Activated naive CD8-positive, alpha-beta T cell treated with anti-CD3 and anti-CD28 coated beads, Interleukin-2, amount 10 ng/mL, durations not matched to agents 7 days and 5 days (primary cell): Measurements from ENCODE around the gene NOTCH4. TPM values are rescaled to one million over a fixed set of nuclear protein-coding genes. Genes with fewer than 3 reads are reported as not detected.
"Not testable (repeated sequence)": the region's sequence is repeated elsewhere in the genome, so short reads cannot be mapped to it uniquely, and the experiment has no call there.

Experiments used
- ATAC-seq: fragments of 150-1000 bp; cut with Tn5 transposase; one replicate; pipeline ENCODE4 v1.10.0; 2021; ENCODE audit warnings: low read depth, moderate library complexity
- POLR2A ChIA-PET: fragments of 350-600 bp; sonication (Branson Sonifier 250); formaldehyde crosslinking; loops from one replicate; lab custom pipeline; 2021; ENCODE audit warnings: antibody characterized with exemption; lab: Charles Lee
- DNase-seq: peaks from one replicate; pipeline ENCODE4 v3.0.0; 2021
- H3K27ac Mint-ChIP-seq: one replicate; pipeline ENCODE4 v1.8.0; 2022; ENCODE audit warnings: mild to moderate bottlenecking, mixed read lengths
- H3K27me3 Mint-ChIP-seq: one replicate; pipeline ENCODE4 v1.8.0; 2022; ENCODE audit warnings: mild to moderate bottlenecking, moderate library complexity, mixed read lengths
- H3K36me3 Mint-ChIP-seq: one replicate; pipeline ENCODE4 v1.8.0; 2021; ENCODE audit warnings: mild to moderate bottlenecking, mixed read lengths
- H3K4me1 Mint-ChIP-seq: one replicate; pipeline ENCODE4 v1.8.0; 2021; ENCODE audit warnings: mixed read lengths
- H3K4me3 Mint-ChIP-seq: one replicate; pipeline ENCODE4 v1.8.0; 2022; ENCODE audit warnings: mild to moderate bottlenecking, moderate library complexity, mixed read lengths
- H3K9me3 Mint-ChIP-seq: one replicate; pipeline ENCODE4 v1.8.0; 2021; ENCODE audit warnings: mixed read lengths
- total RNA-seq, 2 experiments: library from RNA; stranded (reverse); gene quantifications; one replicate each; pipeline ENCODE4 v1.2.3, GENCODE V29; 2021

Gene NOTCH4
- total RNA-seq, 2 experiments from 2014 or later: 0.67 to 0.79 TPM

GRCh38 chr6:32212076-32212760 lies 11.6 kb downstream of the NOTCH4 start:
- no peaks in the 10 kb centered on the region for H3K9me3 Mint-ChIP-seq
- POLR2A ChIA-PET: interaction anchor here (0.6 kb wide), 1 partner anchor 1977 kb away, joined by 4 read pairs; no protein-coding TSS in a partner anchor
- H3K36me3 Mint-ChIP-seq: no peaks in the 10 kb centered on the region
- no peak for DNase-seq
- ATAC-seq: no peak
- H3K4me3 Mint-ChIP-seq: no peak overlapping the region
- peaks cover 8% of the 10 kb centered on the region for H3K4me1 Mint-ChIP-seq
- H3K27me3 Mint-ChIP-seq: no peaks in the 10 kb centered on the region
- no peak overlapping the region for H3K27ac Mint-ChIP-seq

DNA sequence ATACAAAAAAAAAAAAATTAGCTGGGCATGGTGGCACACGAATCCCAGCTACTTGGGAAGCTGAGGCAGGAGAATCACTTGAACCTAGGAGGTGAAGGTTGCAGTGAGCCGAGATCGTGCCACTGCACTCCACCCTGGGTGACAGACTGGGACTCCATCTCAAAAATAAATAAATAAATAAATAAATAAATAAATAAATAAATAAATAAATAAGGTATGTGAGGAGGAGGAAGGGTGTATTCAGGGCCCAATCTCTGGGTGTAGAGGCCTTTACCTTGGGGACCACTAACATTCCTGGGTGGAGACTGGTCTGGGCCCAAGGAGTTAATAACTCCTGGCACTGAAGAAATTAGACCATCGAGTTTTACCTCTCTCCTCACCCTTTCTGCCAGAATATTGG lies 12.4 kb downstream of the NOTCH4 start:
- H3K4me1 Mint-ChIP-seq, H3K27me3 Mint-ChIP-seq, H3K9me3 Mint-ChIP-seq, H3K4me3 Mint-ChIP-seq, DNase-seq, H3K27ac Mint-ChIP-seq, H3K36me3 Mint-ChIP-seq, ATAC-seq: not testable (repeated sequence)
- POLR2A ChIA-PET: interaction anchor here (0.6 kb wide), 1 partner anchor 1978 kb away, joined by 4 read pairs; no protein-coding TSS in a partner anchor

DNA sequence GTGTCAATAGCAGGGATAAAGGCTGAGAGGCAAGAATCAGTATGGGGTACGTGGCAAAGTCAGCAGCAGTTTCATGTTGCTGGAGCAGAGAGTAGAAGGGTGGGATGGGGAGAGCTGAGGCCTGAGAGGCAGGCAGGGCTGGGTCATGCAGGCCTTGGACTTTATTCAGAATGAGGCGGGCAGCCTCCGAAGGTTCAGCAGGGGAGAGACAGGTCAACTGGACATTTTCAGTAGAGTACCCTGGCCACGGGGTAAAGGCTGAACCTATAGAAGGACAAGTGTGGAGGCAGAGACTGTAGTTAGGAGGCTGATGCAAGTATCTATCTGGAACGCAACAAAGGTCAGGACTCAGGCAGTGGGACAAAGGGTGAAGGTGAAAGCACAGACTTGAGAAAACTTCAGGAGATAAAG lies 13.7 kb downstream of the NOTCH4 start:
- Mint-ChIP-seq H3K4me1 (peaks cover 4% of the 10 kb centered on the region), H3K4me3 (no peak overlapping the region), H3K27ac (no peak overlapping the region), H3K36me3 (no peaks in the 10 kb centered on the region), H3K27me3 (peaks cover 9% of the 10 kb centered on the region), H3K9me3 (no peaks in the 10 kb centered on the region)
- DNase-seq: no peak
- ATAC-seq: no peak
- POLR2A ChIA-PET: no interaction called here

DNA sequence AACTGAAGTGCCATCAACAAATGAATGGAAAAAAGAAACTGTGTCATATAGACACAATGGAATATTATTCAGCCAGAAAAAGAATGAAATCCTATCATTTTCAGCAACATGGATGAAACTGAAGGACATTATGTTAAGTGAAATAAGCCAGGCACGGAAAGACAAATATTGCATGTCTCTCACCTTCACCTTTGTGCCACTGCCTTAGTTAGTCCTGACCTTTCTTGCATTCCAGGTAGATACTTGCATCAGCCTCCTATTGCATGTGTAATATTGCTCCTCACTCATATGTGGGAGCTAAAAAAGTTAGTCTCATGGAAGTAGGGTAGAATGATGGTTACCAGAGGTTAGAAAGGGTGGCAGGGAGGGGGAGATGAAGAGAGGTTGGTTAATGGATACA lies 14.9 kb downstream of the NOTCH4 start:
- Mint-ChIP-seq H3K4me1 (no peaks in the 10 kb centered on the region), H3K27ac (no peak overlapping the region), H3K27me3 (peaks cover 9% of the 10 kb centered on the region), H3K36me3 (no peaks in the 10 kb centered on the region), H3K9me3 (no peaks in the 10 kb centered on the region), H3K4me3 (no peak overlapping the region)
- ATAC-seq (no peak), DNase-seq (no peak)
- POLR2A ChIA-PET: no interaction called here

DNA sequence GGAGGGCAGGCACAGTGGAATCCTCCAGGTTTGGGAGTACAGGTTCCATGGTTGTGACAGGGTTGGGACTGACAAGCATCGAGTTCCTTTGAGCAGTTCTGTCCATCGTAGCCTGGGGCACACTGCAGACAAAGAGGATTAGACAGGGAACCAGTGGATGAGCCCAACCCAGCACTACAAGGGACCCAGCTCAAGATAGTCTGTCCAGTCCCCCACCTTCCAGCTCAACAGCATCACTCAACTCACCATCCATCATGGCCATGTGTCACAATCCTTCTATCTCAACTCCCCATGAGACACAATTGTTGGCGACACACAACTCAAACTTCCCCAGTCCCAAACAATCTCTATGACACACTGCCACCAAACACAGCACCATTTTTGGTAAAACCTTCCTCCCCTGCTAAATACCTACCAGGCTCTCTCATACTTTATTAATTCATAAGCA lies 19.6 kb downstream of the NOTCH4 start:
- Mint-ChIP-seq H3K4me3 (no peak overlapping the region), H3K27me3 (peaks cover 9% of the 10 kb centered on the region), H3K9me3 (no peaks in the 10 kb centered on the region), H3K36me3 (no peaks in the 10 kb centered on the region), H3K4me1 (no peaks in the 10 kb centered on the region), H3K27ac (no peak overlapping the region)
- DNase-seq (no peak), ATAC-seq (no peak)
- POLR2A ChIA-PET: no interaction called here

GRCh38 chr6:32203426-32204267 lies 20.2 kb downstream of the NOTCH4 start:
- Mint-ChIP-seq H3K27ac (no peak overlapping the region), H3K27me3 (peaks cover 9% of the 10 kb centered on the region), H3K36me3 (no peaks in the 10 kb centered on the region), H3K4me1 (no peaks in the 10 kb centered on the region), H3K9me3 (no peaks in the 10 kb centered on the region), H3K4me3 (no peak overlapping the region)
- ATAC-seq: no peak
- POLR2A ChIA-PET: interaction anchor here (0.6 kb wide), 1 partner anchor 40 kb away, joined by 3 read pairs; no protein-coding TSS in a partner anchor
- DNase-seq: no peak

- Mint-ChIP-seq H3K4me1 (no peaks in the 10 kb centered on the region), H3K36me3 (no peaks in the 10 kb centered on the region), H3K27me3 (peaks cover 9% of the 10 kb centered on the region), H3K9me3 (no peaks in the 10 kb centered on the region), H3K27ac (no peak overlapping the region), H3K4me3 (no peak overlapping the region)
- DNase-seq (no peak), ATAC-seq (no peak)
- POLR2A ChIA-PET: no interaction called here
These were observed 21.7 kb downstream of the NOTCH4 start for GRCh38 chr6:32202186-32202585.

GRCh38 chr6:32200711-32201475 lies 23.0 kb downstream of the NOTCH4 start:
- POLR2A ChIA-PET: no interaction called here
- H3K9me3 Mint-ChIP-seq: no peaks in the 10 kb centered on the region
- peaks cover 4% of the 10 kb centered on the region for H3K27me3 Mint-ChIP-seq
- H3K4me3 Mint-ChIP-seq: no peak overlapping the region
- DNase-seq: no peak
- no peak for ATAC-seq
- H3K4me1 Mint-ChIP-seq: peaks cover 4% of the 10 kb centered on the region
- H3K27ac Mint-ChIP-seq: no peak overlapping the region
- H3K36me3 Mint-ChIP-seq: no peaks in the 10 kb centered on the region

- no peak overlapping the region for H3K27ac Mint-ChIP-seq
- POLR2A ChIA-PET: no interaction called here
- no peaks in the 10 kb centered on the region for H3K36me3 Mint-ChIP-seq
- H3K9me3 Mint-ChIP-seq: no peaks in the 10 kb centered on the region
- H3K4me3 Mint-ChIP-seq: no peak overlapping the region
- ATAC-seq: no peak
- no peak for DNase-seq
- no peaks in the 10 kb centered on the region for H3K27me3 Mint-ChIP-seq
- peaks cover 18% of the 10 kb centered on the region for H3K4me1 Mint-ChIP-seq
These were observed 25.0 kb downstream of the NOTCH4 start for GRCh38 chr6:32198866-32199265.

GRCh38 chr6:32198345-32198696 lies 25.5 kb downstream of the NOTCH4 start:
- H3K27me3 Mint-ChIP-seq: no peaks in the 10 kb centered on the region
- no peak for DNase-seq
- no peak overlapping the region for H3K4me3 Mint-ChIP-seq
- ATAC-seq: no peak
- no peaks in the 10 kb centered on the region for H3K9me3 Mint-ChIP-seq
- no peaks in the 10 kb centered on the region for H3K36me3 Mint-ChIP-seq
- POLR2A ChIA-PET: interaction anchor here (0.6 kb wide), 1 partner anchor 90 kb away, joined by 3 read pairs; no protein-coding TSS in a partner anchor
- H3K27ac Mint-ChIP-seq: no peak overlapping the region
- H3K4me1 Mint-ChIP-seq: peaks cover 23% of the 10 kb centered on the region

- no peaks in the 10 kb centered on the region for H3K9me3 Mint-ChIP-seq
- DNase-seq (no peak), ATAC-seq (no peak)
- peaks cover under 1% of the 10 kb centered on the region for H3K36me3 Mint-ChIP-seq
- no peaks in the 10 kb centered on the region for H3K27me3 Mint-ChIP-seq
- H3K4me1 Mint-ChIP-seq: peaks cover 24% of the 10 kb centered on the region
- H3K27ac Mint-ChIP-seq: peak overlapping the region; percentile 98
- POLR2A ChIA-PET: interaction anchor here (0.7 to 1.1 kb wide), 4 partner anchors 8 to 56 kb away, joined by 3 read pairs; no protein-coding TSS in a partner anchor
- H3K4me3 Mint-ChIP-seq: peak overlapping the region; percentile 96
These were observed 26.9 kb downstream of the NOTCH4 start for GRCh38 chr6:32196682-32197616.

DNA sequence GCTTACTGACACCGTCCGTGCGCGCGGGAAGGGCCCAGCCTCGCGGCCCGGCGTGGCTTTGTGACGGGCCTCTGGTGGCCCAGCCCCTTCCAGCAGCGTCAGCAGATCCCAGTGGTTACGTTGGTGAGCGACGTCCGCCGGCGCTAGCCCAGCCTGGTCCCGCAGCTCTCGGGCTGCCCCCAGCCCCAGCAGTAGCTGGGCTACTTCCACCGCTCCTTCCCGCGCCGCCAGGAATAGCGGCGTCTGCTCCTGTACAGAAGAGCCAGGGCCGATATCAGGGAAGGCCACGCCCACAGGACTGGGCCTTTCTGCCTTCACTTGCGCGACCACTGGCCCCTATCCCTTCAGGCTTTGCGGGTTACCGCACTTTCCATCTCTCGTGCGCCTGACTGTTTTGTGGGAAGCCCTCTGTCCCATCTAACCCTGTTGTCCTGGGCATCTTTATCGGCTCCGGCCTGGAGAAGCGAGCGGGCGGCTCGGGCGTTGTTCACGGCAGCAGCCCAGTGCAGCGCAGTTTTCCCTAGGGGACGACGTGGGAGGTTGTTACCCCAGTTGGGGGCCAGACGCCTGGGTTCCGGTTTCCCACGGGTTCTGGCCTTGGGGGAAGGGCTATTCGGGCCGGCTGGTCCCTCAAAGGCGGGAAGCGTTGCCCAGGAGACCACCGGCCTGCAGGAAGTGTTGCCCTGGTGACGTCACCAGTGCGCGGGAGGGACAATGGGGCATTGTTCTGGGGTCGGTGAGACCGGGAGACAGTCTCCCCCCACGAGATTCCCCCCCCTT lies 27.8 kb downstream of the NOTCH4 start:
- peak overlapping the region; percentile 98 for H3K27ac Mint-ChIP-seq
- ATAC-seq: no peak
- peaks cover 24% of the 10 kb centered on the region for H3K4me1 Mint-ChIP-seq

More for the DNA sequence above, 27.8 kb downstream of the NOTCH4 start:
- Mint-ChIP-seq H3K9me3 (no peaks in the 10 kb centered on the region), H3K4me3 (peak overlapping the region; percentile 96), H3K27me3 (no peaks in the 10 kb centered on the region), H3K36me3 (peaks cover 9% of the 10 kb centered on the region)
- DNase-seq: peak; percentile 74
- POLR2A ChIA-PET: interaction anchor here (0.5 to 2.0 kb wide), 20 partner anchors 15 to 1075 kb away, joined by 3 to 20 read pairs (median 4); partner anchors contain the start of genes AGPAT1, ATF6B, EHMT2 and FKBPL
